Mucosa of rectum (tissue), 2 donors: Measurements from ENCODE around the gene VSTM5.

ENCODE experiments used
- H3K27ac ChIP-seq, 2 donors: one replicate each; pipeline ENCODE4 v1.7.0; 2013; ENCODE audit warnings: inconsistent platforms in 2 of 2, low read depth in 2 of 2, low read length in 2 of 2
- H3K27me3 ChIP-seq, 2 donors: one replicate each; pipeline ENCODE4 v1.7.0; 2013; ENCODE audit warnings: low read length in 2 of 2; ENCODE audit not compliant: control insufficient read depth in 2 of 2, insufficient read depth in 2 of 2
- H3K36me3 ChIP-seq, 2 donors: one replicate each; pipeline ENCODE4 v1.7.0; 2013; ENCODE audit warnings: low read length in 2 of 2; ENCODE audit not compliant: control insufficient read depth in 2 of 2, insufficient read depth in 2 of 2
- H3K4me1 ChIP-seq, 2 donors: one replicate each; pipeline ENCODE4 v1.7.0; 2013; ENCODE audit warnings: low read length in 2 of 2, mild to moderate bottlenecking in 1 of 2; ENCODE audit not compliant: control insufficient read depth in 2 of 2, insufficient read depth in 2 of 2
- H3K4me3 ChIP-seq, 2 donors: one replicate each; pipeline ENCODE4 v1.7.0; 2013; ENCODE audit warnings: low read length in 2 of 2
- H3K9ac ChIP-seq, 2 donors: one replicate each; pipeline ENCODE4 v1.7.0; 2013; ENCODE audit warnings: low read length in 2 of 2, low read depth in 1 of 2, mild to moderate bottlenecking in 1 of 2
- H3K9me3 ChIP-seq, 2 donors: one replicate each; pipeline ENCODE4 v1.7.0; 2013; ENCODE audit warnings: low read length in 2 of 2; ENCODE audit not compliant: control insufficient read depth in 2 of 2
- donor health status: healthy.
- donor health status: Normal muscosa, but diverticular disease.

The VSTM5 gene

GRCh38 chr11:93773601-93774200 lies 76.7 kb downstream of the VSTM5 start:
- Histone ChIP-seq H3K9ac (no peak overlapping the region), H3K4me1 (no peaks in the 10 kb centered on the region), H3K27me3 (no peaks in the 10 kb centered on the region), H3K27ac (no peak overlapping the region), H3K9me3 (no peaks in the 10 kb centered on the region), H3K36me3 (no peaks in the 10 kb centered on the region), H3K4me3 (no peak overlapping the region)

DNA sequence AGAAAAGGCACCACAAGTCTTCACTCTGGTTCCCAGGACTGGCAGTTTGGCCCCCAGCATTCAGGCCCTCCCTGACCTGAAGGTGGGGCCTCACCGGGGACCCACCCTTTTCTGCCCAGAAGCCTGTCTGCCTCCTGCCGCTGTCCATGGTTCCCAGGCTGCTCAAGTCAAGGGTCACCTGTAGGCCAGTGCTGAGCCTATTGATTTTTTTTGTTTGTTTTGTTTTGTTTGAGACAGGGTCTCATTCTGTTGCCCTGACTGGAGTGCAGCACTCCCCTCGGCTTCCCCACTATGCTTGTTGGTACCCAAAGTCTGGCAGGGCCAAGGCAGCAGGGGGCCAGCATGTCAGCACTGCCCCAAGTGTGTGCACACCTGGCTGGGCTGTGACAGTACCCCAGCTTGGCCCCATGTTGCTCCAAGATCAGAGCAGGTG lies 77.4 kb downstream of the VSTM5 start:
- Histone ChIP-seq H3K9ac (no peak overlapping the region), H3K4me3 (no peak overlapping the region), H3K27me3 (no peaks in the 10 kb centered on the region), H3K4me1 (no peaks in the 10 kb centered on the region), H3K27ac (no peak overlapping the region), H3K36me3 (no peaks in the 10 kb centered on the region), H3K9me3 (no peaks in the 10 kb centered on the region)

DNA sequence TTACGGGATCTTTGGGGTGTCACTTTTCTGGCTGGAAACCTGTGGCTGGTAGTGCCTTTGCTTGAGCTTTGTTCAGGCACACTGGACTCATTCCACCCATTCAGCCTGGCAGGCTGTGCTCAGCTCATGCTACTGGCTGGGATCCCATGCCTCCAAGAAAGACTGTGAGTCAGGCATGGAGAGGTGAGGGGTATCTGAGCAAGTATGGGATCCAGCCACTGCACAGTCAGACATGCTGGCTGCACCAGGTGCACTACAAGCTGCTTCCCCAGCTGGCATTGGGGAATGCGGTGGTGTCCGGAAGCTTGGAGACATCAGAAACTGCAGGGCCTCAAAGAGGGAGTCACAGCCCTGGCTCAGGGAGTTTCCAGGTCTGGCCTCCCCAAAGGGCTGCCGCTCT lies 78.3 kb downstream of the VSTM5 start:
- no peak overlapping the region for H3K4me3 ChIP-seq

GRCh38 chr11:93770160-93770559 lies 80.3 kb downstream of the VSTM5 start:
- no peaks in the 10 kb centered on the region for H3K27me3 ChIP-seq
- H3K4me3 ChIP-seq, result no peak overlapping the region
- no peaks in the 10 kb centered on the region for H3K4me1 ChIP-seq
- H3K9me3 ChIP-seq, result no peaks in the 10 kb centered on the region
- no peak overlapping the region for H3K27ac ChIP-seq
- H3K36me3 ChIP-seq, result no peaks in the 10 kb centered on the region
- no peak overlapping the region for H3K9ac ChIP-seq

More for the DNA sequence above, 78.3 kb downstream of the VSTM5 start:
- Histone ChIP-seq H3K4me1 (no peaks in the 10 kb centered on the region), H3K27me3 (no peaks in the 10 kb centered on the region), H3K27ac (no peak overlapping the region), H3K9ac (no peak overlapping the region), H3K9me3 (no peaks in the 10 kb centered on the region), H3K36me3 (no peaks in the 10 kb centered on the region)
